HG03565 (cell line): ENCODE results near the gene AHCYL2.
A peak's percentile ranks its signal among the peaks of the same experiment; 100 is the strongest.
"Not testable (repeated sequence)": the region's sequence is repeated elsewhere in the genome, so short reads cannot be mapped to it uniquely, and the experiment has no call there.

Experiments
- ATAC-seq: cut with Tn5 transposase; IDR thresholded peaks from one replicate; pipeline ENCODE4 v1.9.1; 2021; ENCODE audit warnings: mild to moderate bottlenecking, moderate library complexity; ENCODE audit not compliant: unreplicated experiment

The AHCYL2 gene

DNA sequence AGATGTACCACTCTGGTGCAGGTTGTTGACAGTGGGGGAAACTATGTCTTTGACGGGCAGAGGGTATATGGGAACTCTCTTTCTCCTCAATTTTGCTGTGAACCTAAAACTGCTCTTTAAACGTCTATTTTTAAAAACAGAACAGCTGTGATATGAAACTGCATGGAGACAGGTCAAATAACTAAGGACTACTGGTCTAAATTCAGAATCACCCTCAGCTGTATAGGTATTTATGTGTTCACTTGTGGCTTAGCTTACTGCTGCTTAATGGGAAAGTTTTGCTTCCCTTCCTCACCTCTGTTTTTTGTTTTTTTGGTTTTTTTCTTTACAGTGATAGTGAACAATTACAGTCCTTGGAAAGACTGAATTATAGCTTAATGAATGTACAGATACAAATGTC, 122.5 kb downstream of the AHCYL2 start:
- no peak for ATAC-seq

DNA sequence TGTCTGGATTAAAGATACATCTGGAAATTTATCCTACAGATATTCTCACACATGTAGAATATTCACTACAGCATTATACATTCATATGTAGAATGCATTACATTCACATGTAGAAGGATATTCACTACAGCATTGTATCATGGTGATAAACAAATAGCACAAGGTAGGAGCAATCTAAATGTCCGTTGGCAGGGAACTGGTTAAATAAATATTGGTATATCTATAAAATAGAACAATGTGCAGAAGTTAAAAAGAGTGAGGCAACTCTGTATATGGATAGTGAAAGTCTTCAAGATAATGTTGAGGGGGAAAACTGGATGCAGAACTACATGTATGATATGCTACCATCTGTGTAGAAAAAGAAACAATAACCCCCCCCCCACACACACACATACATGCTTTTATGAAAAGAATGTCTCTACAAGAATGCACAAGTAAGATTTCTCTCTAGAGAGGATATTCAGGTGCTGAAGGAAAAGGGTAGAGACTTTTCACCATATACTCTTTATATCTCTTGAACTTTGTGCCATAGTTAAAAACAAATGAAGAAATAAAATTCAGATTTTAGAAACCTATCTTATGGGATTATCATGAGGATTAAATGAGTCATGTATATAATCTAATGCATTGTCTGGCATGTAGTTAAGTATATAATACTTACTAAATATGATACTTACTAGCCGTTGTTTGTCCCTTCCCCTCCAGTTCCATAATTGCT, 123.4 kb downstream of the AHCYL2 start:
- ATAC-seq: no peak

DNA sequence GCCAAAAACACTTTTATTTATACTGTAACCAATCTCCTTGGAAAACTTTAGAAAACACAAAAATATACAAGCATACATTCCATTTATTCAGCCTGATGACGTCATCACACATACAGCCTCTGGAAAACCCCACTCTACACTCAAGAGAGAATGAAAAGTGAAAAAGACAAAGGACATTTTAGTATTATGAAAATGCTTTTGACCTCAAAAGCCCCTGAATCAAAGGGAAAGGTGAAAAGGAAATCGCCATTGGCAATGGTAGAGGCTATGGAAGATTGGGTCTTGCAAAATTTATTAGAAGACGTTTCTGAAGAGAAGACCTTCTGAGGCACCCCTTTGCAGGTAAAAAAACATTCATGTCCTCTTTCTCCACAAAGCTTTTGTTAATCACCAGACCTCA, 126.5 kb downstream of the AHCYL2 start:
- no peak for ATAC-seq

DNA sequence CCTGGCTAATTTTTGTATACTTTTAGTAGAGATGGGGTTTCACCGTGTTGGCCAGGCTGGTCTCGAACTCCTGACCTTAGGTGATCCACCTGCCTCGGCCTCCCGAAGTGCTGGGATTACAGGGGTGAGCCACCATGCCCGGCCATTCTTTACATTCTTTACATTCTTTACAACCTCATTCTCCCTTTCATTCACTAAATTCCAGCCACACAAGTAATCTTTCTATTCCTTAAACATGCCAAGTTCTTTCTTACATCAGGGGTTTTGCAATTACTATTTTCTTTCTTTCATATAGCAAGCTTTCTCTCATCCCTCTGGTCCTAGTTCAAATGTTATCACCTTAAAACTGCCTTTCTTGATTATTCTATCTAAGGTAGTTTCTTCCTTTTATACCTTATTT, 128.3 kb downstream of the AHCYL2 start:
- not testable (repeated sequence) for ATAC-seq

DNA sequence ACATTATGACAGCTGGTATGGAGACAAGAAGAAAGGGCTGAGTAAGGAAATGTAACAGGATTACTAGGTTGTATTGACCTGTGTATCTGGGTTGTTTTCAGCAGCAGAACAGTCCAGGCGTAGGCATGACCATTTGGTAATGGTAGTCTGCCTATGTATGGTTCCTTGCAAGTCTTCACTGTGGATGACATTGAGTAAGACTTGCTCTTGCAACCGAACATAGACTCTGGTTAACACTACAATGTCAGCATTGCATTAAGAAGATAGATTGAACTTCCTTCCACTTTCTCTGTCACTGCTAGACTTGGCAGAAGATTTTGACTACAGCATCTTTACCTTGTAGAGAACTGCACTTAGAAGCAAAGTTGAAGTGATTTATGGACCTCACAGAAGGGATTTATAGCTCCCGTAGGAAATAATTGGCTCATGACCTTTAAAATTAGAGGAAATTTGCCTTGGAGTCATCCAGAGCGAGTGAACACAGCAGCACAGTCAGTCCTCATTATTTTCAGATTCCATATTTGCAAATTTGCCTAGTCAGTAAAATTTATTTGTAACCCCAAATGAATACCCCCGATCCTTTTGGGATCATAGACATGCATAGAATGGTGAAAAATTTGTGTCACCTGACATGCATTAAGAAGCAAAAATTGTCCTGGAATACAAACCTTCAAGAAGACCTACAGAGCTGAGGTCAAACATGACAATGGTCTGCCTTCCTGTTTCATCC, 129.8 kb downstream of the AHCYL2 start:
- ATAC-seq: no peak

DNA sequence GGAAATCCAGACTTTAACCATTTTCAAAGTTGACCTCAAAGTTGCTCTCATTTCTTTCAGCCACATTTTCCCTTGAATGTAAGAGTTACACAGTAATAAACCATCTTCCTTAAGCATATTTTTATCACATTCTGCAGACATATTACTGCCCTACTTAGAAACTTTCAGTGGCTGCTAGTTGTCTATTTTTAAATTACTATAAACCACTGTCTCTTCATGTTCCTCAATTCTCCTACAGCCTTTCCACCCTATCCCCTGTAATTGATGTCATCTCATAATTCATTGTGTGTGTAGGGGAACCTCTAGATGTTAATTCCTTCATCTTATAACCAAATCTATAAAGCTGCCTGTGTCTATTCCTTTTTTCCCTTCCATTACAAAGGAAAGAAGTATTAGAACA, 131.3 kb downstream of the AHCYL2 start:
- no peak for ATAC-seq

DNA sequence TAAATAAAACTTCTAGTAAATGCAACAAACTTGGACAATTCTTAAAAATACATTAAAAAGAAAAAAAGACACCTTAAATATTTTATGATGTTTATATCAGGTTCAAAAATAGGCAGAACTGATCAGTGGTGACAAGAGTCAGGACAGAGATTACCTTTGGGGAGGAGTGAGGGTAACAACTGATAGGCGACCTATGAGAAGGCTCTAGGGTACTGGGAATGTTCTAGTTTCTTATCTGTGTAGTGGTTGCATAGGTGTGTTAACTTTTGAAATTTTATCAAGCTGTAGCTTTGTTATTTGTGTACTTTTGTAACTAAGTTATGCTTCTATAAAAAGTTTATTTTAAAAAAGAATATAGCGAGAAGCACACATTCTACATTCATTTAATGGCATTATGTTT, 134.3 kb downstream of the AHCYL2 start:
- no peak for ATAC-seq

DNA sequence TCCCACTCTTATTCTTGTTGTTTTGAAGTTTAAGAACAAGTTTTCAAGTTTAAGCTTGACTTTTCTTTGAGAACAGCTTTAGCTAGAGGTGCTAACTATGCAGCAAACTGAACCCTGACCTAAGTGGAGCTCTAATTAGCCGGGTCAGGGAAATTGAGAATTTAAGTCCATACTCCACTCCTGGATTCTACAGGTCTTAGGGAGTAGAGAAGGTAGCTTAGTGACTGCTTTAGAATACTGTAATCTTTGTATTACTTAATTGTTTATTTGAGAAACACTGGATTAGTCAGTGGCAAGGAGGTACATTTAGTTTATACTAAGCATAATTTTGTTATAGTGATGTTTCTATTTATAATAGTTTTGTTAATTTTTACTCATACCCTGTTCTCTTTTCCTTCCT, 134.8 kb downstream of the AHCYL2 start:
- no peak for ATAC-seq

DNA sequence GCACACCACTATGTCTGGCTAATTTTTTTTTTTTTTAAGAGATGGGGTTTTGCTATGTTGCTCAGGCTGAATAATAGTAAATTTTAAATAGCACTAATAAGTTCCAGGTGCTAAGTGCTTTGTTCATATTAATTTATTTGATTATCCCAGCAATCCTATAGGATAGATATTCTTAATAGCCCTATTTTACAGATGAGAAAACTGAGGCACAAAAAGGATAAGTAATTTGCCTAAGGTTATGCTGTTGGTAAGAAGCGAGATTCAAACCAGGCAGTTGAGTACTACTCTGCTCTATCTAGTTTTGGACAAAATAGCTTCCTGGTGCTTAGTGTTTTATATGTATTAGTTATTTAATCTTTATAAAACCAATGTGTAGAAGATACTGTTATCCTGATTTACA, 136.9 kb downstream of the AHCYL2 start:
- no peak for ATAC-seq

DNA sequence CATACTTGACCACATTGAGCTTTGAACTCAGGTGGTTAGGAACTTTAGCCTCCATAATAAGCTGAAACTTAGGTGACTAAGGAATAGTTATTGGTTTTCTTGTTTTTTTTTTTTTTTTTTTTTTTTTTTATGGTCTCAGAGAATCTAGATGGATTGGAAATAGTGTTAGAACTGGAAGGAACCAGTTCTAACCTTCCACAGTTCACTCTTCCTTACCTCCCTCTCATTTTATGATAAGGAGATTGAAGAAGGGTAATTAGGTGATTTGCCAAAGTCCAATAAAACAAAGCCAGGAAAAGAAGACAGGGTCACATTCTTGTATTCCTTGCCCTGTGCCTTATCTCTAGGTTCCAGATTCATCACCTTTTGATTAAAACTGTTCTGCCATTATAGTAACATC, 137.7 kb downstream of the AHCYL2 start:
- ATAC-seq: no peak

DNA sequence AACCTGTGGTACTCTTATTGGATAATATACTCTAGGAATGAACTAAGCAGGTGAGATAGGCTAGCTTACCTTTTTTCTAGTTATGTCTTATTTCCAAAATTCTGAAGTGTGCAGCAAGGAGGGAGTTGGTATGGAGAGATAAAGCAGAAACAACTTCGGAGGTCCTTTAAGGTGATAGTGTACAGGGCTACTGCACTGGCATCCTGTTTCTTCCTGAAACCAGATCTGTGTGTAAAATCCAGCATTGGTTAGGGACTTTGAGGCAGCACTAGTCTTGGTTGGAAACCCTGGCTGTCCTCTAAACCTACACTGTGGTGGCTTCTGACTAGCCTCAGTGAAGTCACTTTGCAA, 142.5 kb downstream of the AHCYL2 start:
- ATAC-seq: no peak

DNA sequence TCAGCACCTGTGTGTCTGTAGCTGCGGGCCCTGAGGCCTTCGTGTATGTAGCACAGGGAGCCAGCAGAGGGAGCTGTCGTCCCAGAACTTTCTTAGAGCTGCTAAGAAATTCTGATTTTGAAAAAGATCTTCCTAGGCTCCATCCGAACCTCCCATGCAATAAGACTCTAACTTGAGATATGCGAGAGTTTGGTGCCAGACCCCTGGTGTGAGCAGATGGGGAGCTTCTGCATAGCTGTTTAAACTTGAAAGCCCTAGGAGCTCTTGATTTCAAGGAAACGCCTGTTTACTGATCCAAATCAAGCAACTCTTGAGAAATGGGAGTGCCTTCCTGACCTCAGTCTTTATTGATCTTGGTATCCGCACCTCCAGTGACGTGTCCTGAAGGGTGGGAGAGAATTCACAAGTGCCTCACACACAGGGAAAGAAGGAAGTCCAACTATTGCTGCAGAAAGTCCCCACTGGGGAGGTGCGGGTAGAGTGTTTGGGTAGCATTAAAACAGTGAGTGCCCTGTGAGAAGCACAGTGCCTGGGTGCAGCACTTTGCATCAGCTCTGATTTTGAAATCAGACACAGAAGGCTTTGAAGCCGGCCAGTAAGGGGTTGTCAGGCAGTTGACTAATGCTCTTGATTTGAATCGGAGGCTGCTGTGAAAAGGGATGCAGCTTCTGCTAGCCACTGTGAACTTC, 143.0 kb downstream of the AHCYL2 start:
- ATAC-seq: peak; percentile 51

DNA sequence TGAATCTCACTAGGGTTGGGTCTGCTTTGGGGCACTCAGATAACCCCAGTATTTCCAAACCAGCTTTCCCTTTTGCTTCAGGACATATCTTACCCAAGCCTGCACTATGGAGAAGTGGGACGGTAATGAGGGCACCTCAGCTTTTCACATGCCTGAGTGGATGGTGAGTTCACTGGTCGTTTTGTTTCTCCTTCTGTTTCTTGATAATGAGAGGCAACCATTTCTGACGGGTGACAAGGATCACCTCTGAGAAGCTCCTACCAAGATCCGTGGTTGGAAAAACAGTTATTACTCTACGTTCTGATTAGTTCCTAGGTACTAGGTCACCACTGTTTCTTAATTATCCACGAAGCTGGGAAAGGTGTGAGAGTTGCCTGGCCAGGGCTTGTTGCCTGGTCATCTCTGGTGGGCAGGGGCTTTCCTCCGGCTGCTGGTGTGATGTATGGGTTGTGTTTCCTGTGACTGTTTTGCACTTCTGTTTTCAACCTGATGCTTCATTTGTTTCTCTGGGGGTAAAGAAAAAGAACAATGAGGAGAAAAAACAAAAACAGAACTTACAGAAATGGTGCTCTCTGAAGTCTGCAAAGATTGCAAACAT, 143.7 kb downstream of the AHCYL2 start:
- peak; percentile 36 for ATAC-seq

DNA sequence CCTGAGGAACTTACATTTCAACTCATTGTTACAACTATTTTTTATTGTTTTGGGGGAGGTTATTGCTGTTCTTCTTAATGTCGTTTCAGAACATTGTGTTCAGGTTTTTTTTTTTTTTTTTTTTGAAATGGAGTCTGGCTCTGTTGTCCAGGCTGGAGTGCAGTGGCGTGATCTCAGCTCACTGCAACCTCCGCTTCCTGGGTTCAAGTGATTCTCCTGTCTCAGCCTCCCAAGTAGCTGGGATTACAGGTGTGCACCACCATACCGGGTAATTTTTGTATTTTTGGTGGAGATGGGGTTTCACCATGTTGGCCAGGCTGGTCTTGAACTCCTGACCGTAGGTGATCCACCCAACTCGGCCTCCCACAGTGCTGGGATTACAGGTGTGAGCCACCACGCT, 144.6 kb downstream of the AHCYL2 start:
- not testable (repeated sequence) for ATAC-seq

DNA sequence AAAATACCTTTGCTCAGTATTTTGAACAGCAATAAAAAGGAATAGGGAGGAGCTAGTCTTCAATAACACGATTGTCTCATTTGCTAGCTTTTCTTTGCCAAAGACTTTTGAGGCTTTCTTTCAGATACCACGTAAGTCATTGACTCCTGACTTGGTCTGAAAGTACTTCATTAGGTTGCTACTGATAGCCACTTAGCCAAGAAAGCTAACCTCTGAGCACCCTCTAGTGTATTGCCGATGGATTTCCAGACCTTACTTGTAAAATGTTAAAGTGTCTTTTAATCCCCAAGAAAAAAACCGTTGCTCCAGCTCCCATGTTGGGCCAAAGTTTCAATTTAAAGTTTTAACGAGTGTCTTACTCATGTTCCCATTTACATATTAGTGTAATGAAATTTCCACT, 146.0 kb downstream of the AHCYL2 start:
- no peak for ATAC-seq

DNA sequence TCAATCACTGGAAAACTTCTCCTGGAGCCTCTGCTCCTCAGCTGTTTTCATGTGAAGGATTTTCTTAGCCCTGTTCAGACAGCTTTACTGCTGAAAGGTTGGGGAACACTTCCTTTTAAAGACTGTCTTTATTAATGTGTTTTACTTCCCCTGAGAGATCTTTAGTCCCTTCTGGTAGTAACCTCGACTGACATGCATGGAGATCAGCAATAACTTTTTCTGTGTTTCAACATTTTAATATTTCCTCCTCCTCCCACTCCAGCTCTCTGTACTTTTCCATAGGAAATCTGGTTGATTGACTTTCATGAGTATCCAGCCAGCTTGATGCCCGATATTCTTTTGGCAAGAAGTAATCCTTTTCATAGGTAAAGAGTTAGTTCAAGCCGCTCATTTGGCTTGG, 146.7 kb downstream of the AHCYL2 start:
- no peak for ATAC-seq

DNA sequence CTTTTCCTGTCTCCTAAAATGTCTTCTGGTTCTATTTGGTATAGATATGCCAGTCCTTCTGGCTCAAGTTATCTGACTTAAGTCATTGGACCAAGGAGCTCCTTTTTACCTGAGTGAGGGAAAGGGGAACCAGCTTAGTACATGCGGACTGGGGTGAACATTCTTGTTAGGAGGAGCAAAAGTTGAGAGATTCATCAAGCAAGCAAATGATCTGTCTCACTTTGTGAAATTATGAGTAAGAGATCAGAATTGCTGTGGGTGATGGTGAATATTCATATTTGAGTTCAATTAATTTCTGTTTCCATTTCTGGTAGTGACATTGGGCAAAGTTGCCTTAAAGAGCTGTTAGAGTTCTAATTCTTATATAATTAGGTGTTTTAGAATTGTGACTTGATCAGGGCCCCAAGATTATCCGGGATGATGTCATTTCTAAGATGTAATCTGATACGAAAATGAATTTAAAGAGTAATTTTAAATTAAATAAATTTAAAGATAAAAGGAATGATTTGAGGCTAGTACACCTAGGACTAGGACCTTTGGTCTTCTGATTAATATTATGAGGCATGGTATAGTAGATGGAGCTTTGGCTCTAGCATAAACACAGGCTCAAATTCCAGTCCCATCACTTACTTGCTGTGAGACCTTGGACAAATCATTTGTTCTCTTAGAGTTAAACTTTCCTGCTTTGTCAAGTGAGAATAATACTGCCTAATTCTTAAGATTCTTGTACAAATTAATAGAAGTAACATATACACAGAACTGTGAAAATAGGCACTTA, 149.0 kb downstream of the AHCYL2 start:
- ATAC-seq: no peak

DNA sequence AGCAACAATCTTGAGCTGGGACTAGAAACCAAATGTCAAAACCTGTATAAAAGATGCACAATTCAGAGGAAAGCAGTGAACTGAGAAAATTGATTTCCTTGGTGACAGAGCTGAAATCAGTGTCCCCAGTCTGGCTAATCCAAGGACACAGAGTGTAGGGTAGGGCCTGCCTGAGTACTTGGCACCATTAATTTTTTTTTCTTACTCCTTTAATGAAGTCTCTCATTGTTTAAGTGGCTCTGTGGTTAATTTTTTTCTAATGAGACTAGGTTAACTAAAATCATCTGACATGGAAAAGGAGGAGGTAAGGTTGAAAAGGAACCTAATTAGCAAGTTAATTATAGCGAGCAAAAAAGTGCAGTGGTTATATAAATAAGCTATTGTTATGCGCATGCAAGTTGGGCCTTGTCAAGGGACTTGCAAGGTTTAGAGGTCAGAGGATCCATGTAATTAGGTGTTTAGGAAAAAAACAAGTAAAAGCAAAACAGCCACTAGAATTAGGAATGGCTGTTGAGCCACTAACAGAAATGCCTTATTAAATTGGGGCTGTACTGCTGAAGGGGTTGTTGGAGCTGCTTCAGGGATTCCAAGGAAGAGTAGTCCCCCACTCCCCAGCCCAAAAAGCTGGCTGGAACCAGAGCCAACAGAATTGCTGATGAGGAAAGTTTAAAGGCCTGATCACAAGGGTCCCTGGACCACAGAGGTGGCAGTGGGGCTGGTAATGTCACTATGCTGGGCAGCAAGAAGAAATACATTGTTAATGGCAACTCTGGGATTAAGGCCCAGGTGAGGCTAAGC, 150.5 kb downstream of the AHCYL2 start:
- no peak for ATAC-seq

DNA sequence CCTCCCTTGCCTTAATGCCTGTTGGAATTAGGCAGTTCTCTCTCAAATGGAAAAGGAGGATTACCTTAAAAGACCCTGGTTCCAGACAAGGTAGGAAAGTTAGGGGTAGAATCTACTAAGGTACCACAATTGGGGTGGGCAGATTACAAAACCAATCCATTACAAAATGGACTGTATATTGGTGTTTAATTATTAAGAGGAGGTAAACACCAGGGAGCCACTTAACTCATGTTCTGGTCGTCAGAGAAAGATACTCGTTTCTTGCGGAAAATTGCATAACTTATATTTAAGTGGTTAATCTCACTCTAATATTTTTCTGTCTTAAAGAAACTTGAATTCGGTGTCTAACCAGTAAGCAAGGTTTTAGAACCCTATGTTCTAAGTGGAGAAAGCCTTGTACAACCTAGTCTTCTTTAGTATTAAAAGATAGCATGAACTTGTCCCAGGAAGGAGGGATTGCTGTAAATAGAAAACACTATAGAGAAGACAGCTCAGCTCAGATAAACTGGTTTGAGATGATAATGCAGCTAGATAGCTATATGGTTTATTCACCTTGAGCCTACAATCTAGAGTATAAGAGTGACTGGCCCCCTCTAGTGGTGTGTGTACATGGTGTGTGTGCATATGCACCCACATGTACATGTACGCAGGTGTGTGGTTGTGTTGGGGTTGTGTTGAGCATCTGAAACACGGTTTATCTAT, 151.4 kb downstream of the AHCYL2 start:
- no peak for ATAC-seq
